Left ventricle myocardium superior (tissue), 1 donor: ENCODE results near the gene ERC2. TPM values are rescaled to one million over a fixed set of nuclear protein-coding genes. Genes with fewer than 3 reads are reported as not detected.

Experiments
- ATAC-seq: fragments of 200-7000 bp; cut with Tn5 transposase; one replicate; pipeline ENCODE4 v1.9.1; 2020; ENCODE audit warnings: mild to moderate bottlenecking, moderate library complexity
- DNase-seq: peaks from one replicate; pipeline ENCODE4 v3.0.0-alpha.2; 2020
- intact Hi-C: fragments of 100-400 bp; cut with micrococcal nuclease; formaldehyde crosslinking; loops from one replicate; pipeline ENCODE4 v1.11.0; 2022
- total RNA-seq: library from RNA; stranded (reverse); fragmentation: NEBNext Ultra II Directional; extraction: Animal tissue kit (Norgen Biotek cat#: 25700); gene quantifications from one replicate; pipeline ENCODE4 v1.2.1, GENCODE V29; 2021
- donor health status: DM: no; HTN: yes; CAD: no; lungs with severe emphysema.

ERC2 gene
- total RNA-seq, 1 donor from 2014 or later: 0.94 TPM

- ATAC-seq (no peak), DNase-seq (no peak)
- intact Hi-C loops: no loop called here
Observed at GRCh38 chr3:55929154-55929869, 539.0 kb downstream of the ERC2 start.

DNA sequence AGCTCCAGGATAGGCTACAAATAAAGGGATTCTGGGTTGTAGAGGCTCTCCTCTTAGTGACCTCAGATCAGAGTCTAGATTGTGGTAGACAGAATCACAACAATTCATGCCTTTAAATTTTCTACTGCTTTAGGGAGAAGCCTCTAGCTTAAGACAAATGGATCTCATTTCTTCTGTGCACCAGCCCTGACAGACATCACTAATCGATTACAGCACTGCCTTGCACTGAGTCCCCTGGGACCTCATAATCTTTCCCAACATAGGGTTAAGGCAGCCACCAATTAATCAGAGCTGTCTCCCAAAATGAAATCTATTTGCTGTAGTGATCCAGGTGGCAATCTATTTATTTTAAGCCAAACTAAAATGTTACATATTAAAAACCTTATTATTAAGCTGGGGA lies 544.6 kb downstream of the ERC2 start:
- intact Hi-C loops: no loop called here
- ATAC-seq (no peak), DNase-seq (no peak)

DNA sequence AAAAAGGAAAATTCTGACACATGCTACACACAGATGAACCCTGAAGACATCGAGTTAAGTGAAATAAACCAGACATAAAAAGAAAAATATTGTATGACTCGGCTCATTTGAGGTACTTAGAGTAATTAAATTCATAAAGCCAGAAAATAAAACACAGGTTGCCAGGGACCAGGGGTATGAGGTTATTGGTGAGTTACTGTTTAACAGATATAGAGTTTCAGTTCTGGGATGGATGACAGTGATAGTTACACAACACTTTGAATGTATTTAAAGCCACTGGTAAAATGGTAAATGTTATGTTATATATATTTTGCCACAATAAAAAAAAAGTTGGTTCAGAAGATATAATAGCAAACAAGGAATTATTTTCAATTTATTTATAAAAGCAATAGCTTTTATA lies 545.1 kb downstream of the ERC2 start:
- intact Hi-C loops: no loop called here
- ATAC-seq (no peak), DNase-seq (no peak)

DNA sequence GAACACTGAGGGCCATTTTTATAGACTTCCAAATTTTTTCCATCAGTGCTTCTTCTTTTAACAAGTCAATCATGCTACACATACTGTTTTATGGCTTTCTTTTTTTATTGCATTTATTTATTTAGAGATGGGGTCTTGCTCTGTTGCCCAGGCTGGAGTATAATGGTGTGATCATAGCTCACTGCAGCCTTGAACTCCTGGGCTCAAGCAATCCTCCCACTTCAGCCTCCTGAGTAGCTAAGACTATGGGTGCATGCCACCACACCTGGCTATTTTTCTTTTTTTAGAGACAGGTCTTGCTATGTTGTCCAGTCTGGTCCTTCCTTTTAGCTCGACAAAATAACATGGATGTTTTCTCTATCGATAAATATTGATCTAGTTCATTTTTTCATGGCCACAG lies 555.4 kb downstream of the ERC2 start:
- ATAC-seq: no peak
- intact Hi-C loops: no loop called here
- DNase-seq: no peak

DNA sequence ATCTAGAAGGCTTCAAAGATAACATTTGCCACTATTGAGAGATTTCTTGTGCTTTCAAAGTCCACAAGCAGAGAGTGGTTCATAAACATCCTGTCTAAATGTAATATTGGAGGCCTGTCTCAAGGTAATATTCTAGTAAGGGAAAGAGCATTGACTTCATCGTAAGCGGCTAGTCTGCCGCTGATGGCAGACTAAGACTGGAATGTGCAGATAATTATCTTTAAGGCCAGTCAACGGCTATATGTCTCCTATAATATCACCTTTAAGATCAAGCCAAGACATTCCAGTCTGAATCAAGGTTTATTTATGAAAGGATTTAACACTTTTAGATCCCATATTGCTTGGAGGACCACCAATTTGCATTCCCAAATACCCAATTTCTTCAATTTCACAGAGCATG lies 557.0 kb downstream of the ERC2 start:
- intact Hi-C loops: no loop called here
- no peak for ATAC-seq
- DNase-seq: no peak

- no peak for ATAC-seq
- intact Hi-C loops: no loop called here
- no peak for DNase-seq
Observed at GRCh38 chr3:55910543-55910942, 557.7 kb downstream of the ERC2 start.

GRCh38 chr3:55909373-55909772 lies 558.9 kb downstream of the ERC2 start:
- ATAC-seq: no peak
- intact Hi-C loops: no loop called here
- DNase-seq: no peak

- DNase-seq: no peak
- intact Hi-C loops: no loop called here
- peak; percentile 72 for ATAC-seq
Observed at GRCh38 chr3:55907616-55908015, 560.7 kb downstream of the ERC2 start.

DNA sequence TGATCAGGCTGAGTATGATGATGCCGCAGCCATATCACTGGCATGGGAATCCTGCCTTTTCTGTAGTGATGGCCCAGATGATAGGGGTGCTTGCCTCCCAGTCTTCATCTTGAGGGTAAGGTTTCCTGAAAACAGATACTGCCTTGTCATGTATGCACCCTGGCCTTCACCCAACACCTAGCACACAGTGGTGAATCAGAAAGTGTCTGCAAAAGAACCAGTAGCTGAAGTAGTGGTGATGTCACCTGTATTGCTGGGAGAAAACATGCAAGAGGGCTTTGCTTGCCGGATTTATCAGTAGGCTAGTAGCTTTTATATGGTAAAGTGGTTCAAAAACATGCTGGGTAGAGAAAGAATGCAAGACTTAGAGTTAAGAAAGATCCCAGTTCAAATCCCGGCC lies 561.4 kb downstream of the ERC2 start:
- ATAC-seq: no peak
- intact Hi-C loops: no loop called here
- no peak for DNase-seq

GRCh38 chr3:55904716-55905115 lies 563.6 kb downstream of the ERC2 start:
- no peak for ATAC-seq
- intact Hi-C loops: no loop called here
- no peak for DNase-seq

DNA sequence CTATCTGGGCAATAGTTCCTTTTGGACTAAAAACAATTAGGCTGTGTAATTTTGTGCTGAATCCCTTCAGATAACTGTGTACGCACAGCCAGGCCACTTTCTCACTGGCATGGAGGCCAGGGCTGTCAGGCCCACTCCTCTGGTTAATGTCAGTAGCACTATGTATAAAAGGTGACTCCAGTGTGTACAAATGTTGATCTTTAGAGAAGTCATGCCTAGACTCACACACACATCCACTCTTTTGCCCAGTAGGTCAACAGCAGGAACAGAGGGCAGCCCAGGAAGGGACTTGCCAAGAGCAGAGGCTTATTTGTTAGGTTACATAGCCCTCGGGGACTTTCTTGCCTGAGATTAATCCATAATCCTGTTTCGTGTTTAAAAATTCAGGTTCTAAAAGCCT lies 564.6 kb downstream of the ERC2 start:
- intact Hi-C loops: no loop called here
- DNase-seq: peak; percentile 47
- ATAC-seq: peak; percentile 95

DNA sequence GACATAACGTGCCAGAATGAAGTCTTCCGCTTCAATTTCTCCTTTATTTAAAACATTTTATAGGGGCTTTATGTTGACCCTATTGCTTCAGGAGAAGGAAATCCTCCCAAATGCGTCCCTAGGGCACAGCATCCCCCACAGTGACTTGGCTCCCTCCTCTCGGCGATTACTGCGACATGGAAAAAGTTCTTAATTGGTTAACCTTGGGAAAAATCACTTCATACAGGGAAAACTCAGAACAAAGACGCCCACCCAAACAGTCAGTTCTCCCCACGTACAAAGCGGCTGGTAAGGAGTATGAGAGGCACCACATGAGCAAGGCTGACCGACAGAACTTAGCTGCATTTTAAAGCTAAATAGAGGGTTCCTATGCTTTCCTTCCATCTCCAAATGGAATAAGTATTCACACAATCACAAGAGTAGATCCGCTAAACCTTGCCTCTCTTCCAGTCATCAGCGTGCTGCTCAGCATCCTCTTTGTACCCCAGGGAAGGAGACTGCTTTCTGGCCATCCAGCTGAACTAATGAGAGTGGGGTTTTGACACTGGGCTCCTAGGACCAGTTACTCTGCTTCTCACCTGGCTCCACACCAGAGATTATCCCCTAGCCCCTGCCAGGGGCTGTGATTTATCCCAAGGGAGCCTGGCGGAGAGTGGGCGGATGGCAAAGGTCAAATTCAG lies 565.9 kb downstream of the ERC2 start:
- no peak for ATAC-seq
- intact Hi-C loops: no loop called here
- DNase-seq: no peak

GRCh38 chr3:55899887-55900286 lies 568.4 kb downstream of the ERC2 start:
- DNase-seq (no peak), ATAC-seq (no peak)
- intact Hi-C loops: no loop called here

DNA sequence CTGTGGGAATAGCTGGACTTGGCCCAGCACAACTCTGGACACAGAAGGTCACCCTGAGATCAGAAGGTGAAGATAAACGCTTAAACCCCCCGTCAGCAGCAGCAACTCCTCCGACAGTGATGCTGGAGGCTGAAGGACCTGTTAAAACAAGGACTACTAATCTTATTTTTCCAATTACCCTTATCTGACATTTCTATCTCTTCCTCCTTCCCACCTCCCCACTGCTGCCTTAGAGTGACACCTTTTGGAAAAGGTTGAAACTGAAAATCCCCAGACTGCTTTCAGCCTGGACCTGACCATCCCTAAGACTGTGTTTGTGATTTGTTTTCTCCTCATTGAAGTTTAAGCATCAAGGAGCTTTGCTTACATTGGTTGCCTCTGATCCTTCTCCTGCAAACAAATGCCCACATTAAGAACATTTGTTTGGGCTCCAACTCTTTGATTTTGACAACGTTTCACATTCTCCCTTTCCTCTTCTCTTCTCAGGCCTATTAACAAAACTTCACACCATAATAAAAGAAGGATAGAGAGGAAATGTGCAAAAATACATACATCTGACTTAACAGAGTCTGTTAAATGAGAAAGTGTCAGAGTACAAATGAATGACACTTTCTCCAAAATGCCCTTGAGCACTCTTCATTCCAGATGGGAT lies 570.6 kb downstream of the ERC2 start:
- ATAC-seq (no peak), DNase-seq (no peak)
- intact Hi-C loops: no loop called here

- DNase-seq: no peak
Observed at GRCh38 chr3:55895897-55896566, 572.2 kb downstream of the ERC2 start.

DNA sequence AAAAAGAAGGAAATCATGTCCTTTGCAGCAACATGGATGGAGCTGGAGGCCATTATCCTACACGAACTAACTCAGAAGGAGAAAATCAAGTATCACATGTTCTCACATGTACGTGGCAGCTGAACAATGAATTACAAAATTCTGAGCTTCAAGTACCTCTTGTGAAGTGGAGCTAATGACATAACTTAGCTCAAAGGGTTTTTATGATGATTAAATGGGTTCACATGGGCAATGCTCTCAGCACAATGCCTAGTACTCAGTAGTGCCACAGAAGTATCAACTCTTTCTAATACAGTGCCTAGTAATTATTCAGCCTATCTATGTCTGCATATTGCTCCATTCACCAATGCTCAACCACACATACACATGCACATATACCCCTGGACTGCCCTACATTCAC lies 573.7 kb downstream of the ERC2 start:
- ATAC-seq (no peak), DNase-seq (no peak)
- intact Hi-C loops: no loop called here

More at GRCh38 chr3:55895897-55896566, 572.2 kb downstream of the ERC2 start:
- no peak for ATAC-seq
- intact Hi-C loops: no loop called here

DNA sequence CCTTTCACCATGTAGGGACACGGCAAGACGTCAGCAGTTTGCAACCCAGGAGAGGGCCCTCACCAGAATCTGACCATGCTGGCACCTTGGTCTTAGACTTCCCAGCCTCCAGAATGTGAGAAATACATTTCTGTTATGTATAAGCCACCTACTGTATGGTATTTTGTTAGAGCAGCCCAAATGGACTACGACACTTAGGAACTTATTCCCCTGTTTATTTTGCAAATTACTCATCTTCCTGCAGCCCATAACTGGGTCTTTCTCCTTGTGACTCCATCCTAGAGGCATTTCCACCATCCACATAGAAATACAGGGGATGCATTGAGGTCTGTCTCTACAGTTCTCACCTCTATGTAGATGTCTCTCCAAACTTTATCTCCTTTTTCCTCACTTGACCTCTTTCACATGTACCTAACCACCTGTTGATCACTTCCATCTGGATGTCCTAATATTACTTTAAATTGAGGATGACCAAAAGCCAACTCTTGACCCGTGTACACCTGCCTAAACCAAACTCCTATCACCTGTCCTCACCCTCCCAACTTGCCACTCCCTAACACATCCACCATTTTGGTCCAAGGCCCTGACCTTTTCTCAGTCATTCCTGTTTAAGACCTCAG lies 575.1 kb downstream of the ERC2 start:
- DNase-seq (no peak), ATAC-seq (no peak)
- intact Hi-C loops: no loop called here

DNA sequence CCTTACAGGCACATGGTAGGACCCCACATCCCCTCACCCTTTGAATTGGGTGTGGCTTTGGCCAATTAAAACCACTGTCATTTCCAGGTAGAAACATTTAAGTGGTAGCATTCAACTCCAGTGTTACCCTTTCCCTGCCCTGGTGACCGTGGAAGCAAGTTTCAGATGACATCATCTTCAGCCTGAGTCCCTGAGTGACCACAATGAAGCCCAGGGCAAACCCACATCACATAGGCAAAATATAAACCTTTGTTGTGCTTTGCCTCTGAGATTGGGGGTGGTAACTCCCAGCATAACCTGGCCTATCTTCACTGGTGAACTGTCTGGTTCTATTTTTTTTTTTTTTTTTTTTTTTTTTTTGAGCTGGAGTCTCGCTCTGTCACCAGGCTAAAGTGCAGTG lies 577.2 kb downstream of the ERC2 start:
- intact Hi-C loops: no loop called here
- ATAC-seq: no peak

GRCh38 chr3:55888282-55888885 lies 579.9 kb downstream of the ERC2 start:
- intact Hi-C loops: no loop called here
- peak; percentile 27 for ATAC-seq
- DNase-seq: peak; percentile 34

More for the DNA sequence above, 577.2 kb downstream of the ERC2 start:
- DNase-seq: no peak
